Type B pancreatic cell (in vitro differentiated cells): ENCODE data around the gene AIF1L. TPM values are rescaled to one million over a fixed set of nuclear protein-coding genes. Genes with fewer than 3 reads are reported as not detected.

Experiments
- DNase-seq: peaks from one replicate; pipeline ENCODE4 v3.0.0; 2021; ENCODE audit warnings: mixed read lengths; ENCODE audit not compliant: unreplicated experiment; ENCODE audit errors: extremely low spot score
- H3K27ac Mint-ChIP-seq: 2 replicates; pipeline ENCODE4 v1.8.0; 2021; ENCODE audit warnings: mild to moderate bottlenecking, mixed read lengths
- H3K27me3 Mint-ChIP-seq: 2 replicates; pipeline ENCODE4 v1.8.0; 2021; ENCODE audit warnings: mixed read lengths
- H3K36me3 Mint-ChIP-seq: 2 replicates; pipeline ENCODE4 v1.8.0; 2021; ENCODE audit warnings: mixed read lengths
- H3K4me1 Mint-ChIP-seq: one replicate; pipeline ENCODE4 v1.8.0; 2021; ENCODE audit warnings: mixed read lengths; ENCODE audit not compliant: unreplicated experiment
- H3K4me3 Mint-ChIP-seq: 2 replicates; pipeline ENCODE4 v1.8.0; 2021; ENCODE audit warnings: mild to moderate bottlenecking, mixed read lengths
- H3K9me3 Mint-ChIP-seq: 2 replicates; pipeline ENCODE4 v1.8.0; 2021; ENCODE audit warnings: mixed read lengths
- CTCF ChIP-seq: fragments of 200-600 bp; sonication (generic); conservative IDR thresholded peaks from 2 replicates; pipeline ENCODE4 v1.5.0; 2021; ENCODE audit warnings: antibody characterized with exemption, mild to moderate bottlenecking
- total RNA-seq: library from RNA; stranded (reverse); gene quantifications from 2 replicates; pipeline ENCODE4 v1.2.1, GENCODE V29; 2021; ENCODE audit warnings: low replicate concordance

AIF1L gene
- total RNA-seq, 1 donor from 2014 or later: 50.3 TPM

DNA sequence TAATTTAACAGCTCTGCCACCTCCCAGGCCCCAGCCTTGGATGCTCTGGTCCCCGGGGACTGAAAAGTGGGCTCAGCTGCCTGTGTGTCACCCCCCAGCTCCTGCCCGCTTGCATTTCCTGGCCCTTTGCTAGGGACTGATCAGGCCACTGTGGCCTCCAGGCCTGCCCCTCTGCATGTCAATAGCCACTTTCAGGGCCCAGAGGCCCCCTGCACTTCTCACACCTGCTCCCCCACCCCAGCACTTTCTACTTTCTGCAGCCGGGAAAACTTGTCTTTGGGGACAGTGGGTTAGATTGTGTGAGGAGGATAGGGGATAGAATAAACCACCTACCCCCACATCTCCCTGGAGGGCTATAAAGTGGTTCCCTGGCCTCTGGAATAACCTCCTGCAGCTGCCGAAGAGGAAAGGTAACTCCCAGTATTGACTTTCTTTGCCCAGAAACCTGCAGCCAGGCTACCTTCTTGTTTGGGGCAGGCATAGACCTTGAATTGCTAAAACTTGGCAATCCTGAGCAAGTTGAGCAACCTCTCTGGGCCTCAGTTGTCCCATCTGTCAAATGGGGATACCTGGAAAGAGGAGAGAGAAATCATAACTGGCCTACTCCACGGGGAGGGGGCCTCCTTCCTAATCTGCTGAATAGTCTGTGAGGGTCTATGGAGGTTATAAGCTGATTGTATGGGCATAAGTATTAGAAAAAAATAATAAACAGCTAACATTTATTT, 7.8 kb downstream of the AIF1L start:
- H3K4me1 Mint-ChIP-seq: peaks cover under 1% of the 10 kb centered on the region
- H3K36me3 Mint-ChIP-seq: no peaks in the 10 kb centered on the region
- no peak overlapping the region for H3K27ac Mint-ChIP-seq
- no peak overlapping the region for H3K4me3 Mint-ChIP-seq
- H3K9me3 Mint-ChIP-seq: no peaks in the 10 kb centered on the region
- no peak for TF ChIP-seq CTCF
- no peak for DNase-seq
- H3K27me3 Mint-ChIP-seq: no peaks in the 10 kb centered on the region

- no peak for DNase-seq
- Mint-ChIP-seq H3K4me3 (no peak overlapping the region), H3K27me3 (no peaks in the 10 kb centered on the region), H3K9me3 (no peaks in the 10 kb centered on the region), H3K27ac (no peak overlapping the region), H3K4me1 (no peaks in the 10 kb centered on the region), H3K36me3 (no peaks in the 10 kb centered on the region)
- TF ChIP-seq CTCF: no peak
Measured at GRCh38 chr9:131105952-131106351, 9.6 kb downstream of the AIF1L start.

DNA sequence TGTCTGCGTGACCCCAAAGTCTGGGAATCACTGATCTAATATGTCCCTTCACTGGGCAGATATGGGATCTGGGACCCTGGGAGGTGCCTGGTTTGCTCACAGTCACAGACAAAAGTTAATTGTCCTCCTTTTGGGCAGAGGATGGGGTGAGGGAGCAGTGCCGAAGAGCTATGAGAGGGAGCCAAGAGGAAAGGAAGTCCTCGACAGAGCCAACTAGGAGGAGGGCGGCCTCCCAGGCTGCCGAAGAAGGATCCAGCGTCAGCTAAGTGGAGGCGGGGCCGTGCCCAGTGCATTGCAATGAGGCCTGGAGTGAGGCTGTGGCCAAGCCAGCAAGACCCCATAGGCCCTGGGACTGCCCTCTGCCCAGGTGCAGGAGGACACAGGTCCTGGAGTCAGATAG, 11.4 kb downstream of the AIF1L start:
- Mint-ChIP-seq H3K4me1 (peaks cover 6% of the 10 kb centered on the region), H3K4me3 (no peak overlapping the region), H3K27me3 (no peaks in the 10 kb centered on the region), H3K9me3 (no peaks in the 10 kb centered on the region), H3K27ac (no peak overlapping the region), H3K36me3 (peaks cover 1% of the 10 kb centered on the region)
- no peak for TF ChIP-seq CTCF
- no peak for DNase-seq

DNA sequence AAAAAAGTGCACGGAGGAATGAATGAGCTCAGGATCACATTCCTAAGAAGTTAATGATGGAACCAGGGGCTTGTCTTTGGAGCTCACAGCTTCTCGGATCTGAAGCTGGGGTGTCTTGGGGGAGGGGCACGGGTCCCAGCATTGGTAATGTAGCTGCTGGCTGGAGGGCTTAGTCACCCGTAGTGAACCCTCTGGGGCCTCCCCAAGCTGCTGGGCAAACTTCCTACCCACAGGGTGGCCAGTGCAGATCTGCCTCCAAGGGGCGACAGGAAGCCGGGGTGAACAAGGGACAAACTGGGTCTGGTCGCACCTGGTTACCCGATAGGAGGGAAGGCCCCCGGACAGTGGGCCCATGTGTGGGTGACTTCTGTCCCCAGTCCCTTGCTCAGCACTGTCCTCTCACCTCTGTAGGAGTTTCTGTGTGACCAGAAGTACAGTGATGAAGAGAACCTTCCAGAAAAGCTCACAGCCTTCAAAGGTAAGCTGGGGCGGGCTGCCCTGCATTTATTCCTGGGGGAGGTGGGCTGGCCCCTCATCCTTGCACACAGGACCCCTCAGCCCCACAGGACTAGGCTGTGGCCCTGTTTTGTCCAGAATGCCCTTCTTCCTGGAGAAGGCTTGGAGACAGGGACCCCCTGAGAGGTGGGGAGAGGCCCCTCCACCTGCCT, 15.0 kb downstream of the AIF1L start:
- Mint-ChIP-seq H3K4me3 (no peak overlapping the region), H3K4me1 (peaks cover 9% of the 10 kb centered on the region), H3K9me3 (no peaks in the 10 kb centered on the region), H3K27me3 (no peaks in the 10 kb centered on the region), H3K27ac (no peak overlapping the region), H3K36me3 (peaks cover 3% of the 10 kb centered on the region)
- no peak for TF ChIP-seq CTCF
- DNase-seq: no peak

DNA sequence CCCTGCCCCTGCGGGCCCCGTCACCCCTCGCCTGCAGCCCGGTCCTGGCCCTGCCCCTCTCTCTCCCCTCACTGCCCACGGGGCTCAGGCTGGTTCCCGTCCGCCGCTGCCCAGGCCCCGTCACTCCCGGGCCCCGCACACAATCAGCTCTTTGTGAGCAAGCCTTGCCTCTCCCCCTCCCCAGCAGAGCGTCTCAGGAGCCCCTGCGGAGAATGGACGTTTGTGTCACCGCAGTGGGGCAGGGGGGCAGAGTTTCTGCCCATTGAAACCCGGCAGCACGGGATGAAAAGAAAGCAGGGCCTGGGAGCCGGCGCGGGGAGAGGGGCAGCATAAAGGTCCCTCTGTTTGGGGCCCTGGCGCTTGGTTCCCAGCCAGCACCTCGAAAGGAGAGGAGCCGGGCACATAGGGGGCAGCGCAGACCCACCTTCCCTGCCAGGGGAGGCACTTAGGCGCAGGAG, 15.6 kb downstream of the AIF1L start:
- Mint-ChIP-seq H3K4me1 (peaks cover 9% of the 10 kb centered on the region), H3K4me3 (no peak overlapping the region), H3K27ac (no peak overlapping the region), H3K36me3 (peaks cover 3% of the 10 kb centered on the region), H3K27me3 (no peaks in the 10 kb centered on the region), H3K9me3 (no peaks in the 10 kb centered on the region)
- DNase-seq: no peak
- no peak for TF ChIP-seq CTCF
